ENCODE measurements around the gene HPCAL1. TPM values are rescaled to one million over a fixed set of nuclear protein-coding genes. Genes with fewer than 3 reads are reported as not detected.

HPCAL1 gene
- total RNA-seq, 2 experiments from 2014 or later, result 9.2 to 9.7 TPM

- TF ChIP-seq EZH2phosphoT487 (IDR thresholded peaks at IDR 0.05; ENCODE audit: borderline replicate concordance, low read depth, low read length) (no peak), CTCF (conservative IDR thresholded peaks at IDR 0.05; ENCODE audit: low read length) (no peak)
- H3K4me1 ChIP-seq (ENCODE audit: insufficient read depth, low read length, poor library complexity, severe bottlenecking), result peaks cover 38% of the 10 kb centered on the region
- no peaks in the 10 kb centered on the region; the same call in 1 of the 2 replicates for H3K36me3 ChIP-seq (ENCODE audit: insufficient read depth, low read length)
- CTCF ChIA-PET (ENCODE audit: unreplicated experiment), result no interaction called here
- no TSS peak for BruUV-seq (replicated peaks)
- no peaks in the 10 kb centered on the region for H3K9me2 ChIP-seq (ENCODE audit: insufficient read depth, low read length)
- POLR2A ChIA-PET, result no interaction called here
- H3K4me3 ChIP-seq (ENCODE audit: low read depth, low read length, poor library complexity, severe bottlenecking), result no peak overlapping the region
- intact Hi-C loops (cut with micrococcal nuclease; ENCODE audit: unreplicated experiment), result no loop called here
- H3K9me3 ChIP-seq (ENCODE audit: low read length), result no peaks in the 10 kb centered on the region
- no peak for DNase-seq (ENCODE audit: low spot score)
- H3K79me2 ChIP-seq (ENCODE audit: insufficient read depth, low read depth, low read length), result no peaks in the 10 kb centered on the region
- no peak overlapping the region for H3K27ac ChIP-seq (ENCODE audit: low read depth, low read length, poor library complexity, severe bottlenecking)
- H2AFZ ChIP-seq (ENCODE audit: low read length), result no peak overlapping the region
- no peaks in the 10 kb centered on the region for H4K20me1 ChIP-seq (ENCODE audit: insufficient read depth, low read length)
- H3K4me2 ChIP-seq (ENCODE audit: low read length), result no peak overlapping the region
Observed at GRCh38 chr2:10322481-10322880, 19.8 kb downstream of the HPCAL1 start.

- no peaks in the 10 kb centered on the region for H4K20me1 ChIP-seq (ENCODE audit: insufficient read depth, low read length)
- intact Hi-C loops (cut with micrococcal nuclease; ENCODE audit: unreplicated experiment), result no loop called here
- no TSS peak for BruUV-seq (replicated peaks)
Observed at GRCh38 chr2:10322973-10323372, 20.3 kb downstream of the HPCAL1 start.

GRCh38 chr2:10323535-10323934 is 20.8 kb downstream of the HPCAL1 start:
- Histone ChIP-seq H3K4me2 (ENCODE audit: low read length) (no peak overlapping the region), H3K36me3 (ENCODE audit: insufficient read depth, low read length) (no peaks in the 10 kb centered on the region; the same call in 1 of the 2 replicates), H3K4me1 (ENCODE audit: insufficient read depth, low read length, poor library complexity, severe bottlenecking) (peaks cover 49% of the 10 kb centered on the region), H3K4me3 (ENCODE audit: low read depth, low read length, poor library complexity, severe bottlenecking) (no peak overlapping the region), H3K9me2 (ENCODE audit: insufficient read depth, low read length) (no peaks in the 10 kb centered on the region), H3K79me2 (ENCODE audit: insufficient read depth, low read depth, low read length) (no peaks in the 10 kb centered on the region), H4K20me1 (ENCODE audit: insufficient read depth, low read length) (no peaks in the 10 kb centered on the region), H3K9me3 (ENCODE audit: low read length) (no peaks in the 10 kb centered on the region), H2AFZ (ENCODE audit: low read length) (no peak overlapping the region), H3K27ac (ENCODE audit: low read depth, low read length, poor library complexity, severe bottlenecking) (no peak overlapping the region)
- TF ChIP-seq EZH2phosphoT487 (IDR thresholded peaks at IDR 0.05; ENCODE audit: borderline replicate concordance, low read depth, low read length) (no peak), CTCF (conservative IDR thresholded peaks at IDR 0.05; ENCODE audit: low read length) (no peak)
- no TSS peak for BruUV-seq (replicated peaks)
- DNase-seq (ENCODE audit: low spot score), result no peak
- intact Hi-C loops (cut with micrococcal nuclease; ENCODE audit: unreplicated experiment), result no loop called here
- CTCF ChIA-PET (ENCODE audit: unreplicated experiment), result no interaction called here
- POLR2A ChIA-PET, result interaction anchor here (0.6 kb wide), 1 partner anchor 767 kb away, joined by 4 read pairs; no protein-coding TSS in a partner anchor

More at GRCh38 chr2:10322973-10323372, 20.3 kb downstream of the HPCAL1 start:
- Histone ChIP-seq H3K79me2 (ENCODE audit: insufficient read depth, low read depth, low read length) (no peaks in the 10 kb centered on the region), H2AFZ (ENCODE audit: low read length) (no peak overlapping the region), H3K4me1 (ENCODE audit: insufficient read depth, low read length, poor library complexity, severe bottlenecking) (peaks cover 43% of the 10 kb centered on the region), H3K9me2 (ENCODE audit: insufficient read depth, low read length) (no peaks in the 10 kb centered on the region), H3K27ac (ENCODE audit: low read depth, low read length, poor library complexity, severe bottlenecking) (no peak overlapping the region), H3K4me3 (ENCODE audit: low read depth, low read length, poor library complexity, severe bottlenecking) (no peak overlapping the region), H3K4me2 (ENCODE audit: low read length) (no peak overlapping the region), H3K9me3 (ENCODE audit: low read length) (no peaks in the 10 kb centered on the region), H3K36me3 (ENCODE audit: insufficient read depth, low read length) (no peaks in the 10 kb centered on the region; the same call in 1 of the 2 replicates)
- DNase-seq (ENCODE audit: low spot score), result no peak
- CTCF ChIA-PET (ENCODE audit: unreplicated experiment), result no interaction called here
- no peak for TF ChIP-seq EZH2phosphoT487 (IDR thresholded peaks at IDR 0.05; ENCODE audit: borderline replicate concordance, low read depth, low read length)
- POLR2A ChIA-PET, result no interaction called here

Measured in OCI-LY7 (cell line).